IPS DF 4.7 (cell line): ENCODE data around the gene PRR19.

Experiments
- DNase-seq: peaks from one replicate; pipeline ENCODE4 v3.0.0-alpha.2; 2013; ENCODE audit warnings: low spot score; ENCODE audit errors: extremely low read depth

PRR19 gene

DNA sequence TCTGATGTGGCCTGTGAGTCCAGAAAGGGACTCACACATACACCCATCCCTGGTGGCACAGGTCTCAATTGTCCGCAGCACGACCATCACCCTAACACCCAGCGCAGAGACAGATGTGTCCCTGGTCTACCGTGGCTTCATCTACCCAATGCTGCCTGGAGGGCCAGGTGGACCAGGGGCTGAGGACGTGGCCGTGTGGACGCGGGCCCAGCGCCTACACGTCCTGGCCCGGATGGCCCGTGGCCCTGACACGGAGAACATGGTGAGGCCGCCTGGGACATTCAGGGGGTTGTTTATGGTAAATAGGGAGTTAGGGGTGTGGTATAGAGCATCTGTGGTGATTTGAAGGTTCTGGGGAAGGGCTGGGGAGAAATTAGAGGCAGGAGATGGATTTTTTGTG is 46.3 kb downstream of the PRR19 start:
- no peak for DNase-seq

DNA sequence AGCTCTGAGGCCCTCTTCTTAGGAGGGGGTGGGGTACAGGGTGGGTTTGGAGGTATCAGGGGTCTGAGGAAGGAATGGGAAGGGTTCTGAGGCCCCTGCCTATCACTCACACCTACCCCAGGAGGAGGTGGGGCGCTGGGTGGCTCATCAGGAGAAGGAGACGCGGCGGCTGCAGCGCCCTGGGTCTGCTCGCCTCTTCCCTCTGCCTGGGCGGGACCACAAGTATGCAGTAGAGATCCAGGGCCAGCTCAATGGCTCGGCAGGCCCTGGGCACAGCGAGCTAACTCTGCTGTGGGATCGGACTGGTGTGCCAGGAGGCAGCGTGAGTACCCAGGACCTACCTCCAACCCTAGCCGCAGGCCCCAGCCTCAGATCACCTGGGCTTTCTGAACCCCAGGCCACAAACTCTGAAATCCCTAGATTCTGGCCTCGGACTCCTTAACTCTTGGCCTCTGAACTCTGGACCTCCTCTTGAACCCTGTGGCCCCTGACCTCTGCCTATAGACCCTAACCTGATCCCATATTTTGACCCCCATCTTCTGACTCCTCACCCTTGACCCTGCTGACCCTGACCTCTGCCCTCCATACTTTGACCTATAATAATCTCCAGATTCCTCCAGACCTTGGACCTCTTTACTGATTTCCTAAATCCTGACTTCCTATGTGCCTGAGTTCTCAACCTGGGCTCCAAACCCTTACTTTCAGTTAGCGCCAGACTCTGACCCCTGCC is 47.6 kb downstream of the PRR19 start:
- no peak for DNase-seq

DNA sequence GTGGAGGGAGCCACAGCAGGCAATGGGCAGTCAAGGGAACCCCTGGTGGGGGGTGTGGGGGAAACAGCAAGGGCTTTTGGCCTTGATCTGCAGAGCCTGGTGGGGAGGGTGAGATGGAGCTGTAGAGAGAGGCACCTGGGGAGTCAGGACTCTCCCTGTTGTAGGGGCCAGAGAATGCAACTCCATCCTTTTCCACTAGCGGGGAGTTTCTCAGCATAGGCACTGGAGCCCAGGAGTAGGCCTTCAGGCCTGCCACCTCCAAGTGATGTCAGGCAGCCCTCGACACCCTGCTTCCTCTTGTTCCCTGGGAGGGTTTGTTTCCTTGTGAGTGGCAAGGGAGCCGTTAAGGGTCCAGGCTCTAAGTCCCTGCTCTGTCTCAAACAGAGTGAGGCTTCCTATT is 48.5 kb downstream of the PRR19 start:
- DNase-seq: no peak

DNA sequence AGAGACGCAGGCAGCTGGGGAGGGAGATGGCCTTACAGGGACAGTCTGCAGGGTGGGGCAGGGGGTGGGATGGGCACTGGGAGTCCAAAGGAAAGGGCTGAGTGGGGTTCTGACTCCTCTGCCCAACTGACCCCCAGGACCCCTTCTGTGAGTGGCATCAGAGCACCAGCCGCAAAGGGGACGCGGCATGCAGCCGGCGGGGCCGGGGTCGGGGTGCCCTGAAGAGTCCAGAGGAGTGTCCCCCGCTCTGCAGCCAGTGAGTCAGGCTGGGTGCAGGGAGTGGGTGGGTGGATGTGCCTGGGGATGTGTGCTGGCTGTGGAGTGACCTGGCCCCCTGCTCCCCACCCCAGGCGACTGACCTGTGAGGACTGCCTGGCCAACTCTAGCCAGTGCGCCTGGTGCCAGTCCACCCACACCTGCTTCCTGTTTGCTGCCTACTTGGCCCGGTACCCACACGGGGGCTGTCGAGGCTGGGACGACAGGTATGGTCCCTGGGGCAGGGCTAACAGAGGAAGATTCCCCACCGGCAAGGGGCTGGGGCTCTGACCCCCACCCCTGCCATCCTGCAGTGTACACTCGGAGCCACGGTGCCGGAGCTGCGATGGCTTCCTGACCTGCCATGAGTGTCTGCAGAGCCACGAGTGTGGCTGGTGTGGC is 49.3 kb downstream of the PRR19 start:
- DNase-seq: no peak

DNA sequence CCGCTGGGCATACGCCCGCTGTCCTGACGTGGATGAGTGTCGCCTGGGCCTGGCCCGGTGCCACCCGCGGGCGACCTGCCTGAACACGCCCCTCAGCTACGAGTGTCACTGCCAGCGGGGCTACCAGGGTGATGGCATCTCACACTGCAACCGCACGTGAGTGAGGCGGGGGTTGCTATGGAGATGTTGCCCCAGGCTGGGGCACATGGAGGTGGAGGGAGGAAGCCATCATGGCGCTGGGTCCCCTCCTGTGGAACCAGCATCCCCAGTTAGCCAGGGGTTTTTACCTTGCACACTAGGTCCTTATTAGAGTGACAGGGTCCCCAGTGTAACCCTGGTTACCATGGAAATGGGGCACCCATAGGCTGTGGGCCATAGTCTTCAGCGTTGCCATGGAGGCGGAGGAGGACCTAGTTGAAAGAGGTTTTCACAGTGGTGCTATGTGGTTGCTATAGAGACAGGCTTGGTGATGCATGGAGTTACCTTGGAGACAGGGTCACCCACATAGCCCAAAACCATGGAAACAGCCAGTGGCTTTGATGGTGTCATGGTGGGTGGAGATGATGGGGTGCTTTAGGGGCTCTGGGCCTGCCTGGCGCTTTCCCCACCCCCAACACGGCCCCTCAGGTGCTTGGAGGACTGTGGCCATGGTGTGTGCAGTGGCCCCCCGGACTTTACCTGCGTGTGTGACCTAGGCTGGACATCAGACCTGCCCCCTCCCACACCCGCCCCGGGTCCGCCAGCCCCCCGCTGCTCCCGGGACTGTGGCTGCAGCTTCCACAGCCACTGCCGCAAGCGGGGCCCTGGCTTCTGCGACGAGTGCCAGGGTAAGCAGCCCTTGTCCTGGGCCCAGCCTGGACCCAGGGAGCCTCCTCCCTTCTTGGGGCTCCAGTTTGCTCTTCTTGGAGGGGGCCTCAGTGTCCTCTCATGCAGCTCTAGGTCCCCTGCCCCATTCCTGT is 50.6 kb downstream of the PRR19 start:
- DNase-seq: no peak

DNA sequence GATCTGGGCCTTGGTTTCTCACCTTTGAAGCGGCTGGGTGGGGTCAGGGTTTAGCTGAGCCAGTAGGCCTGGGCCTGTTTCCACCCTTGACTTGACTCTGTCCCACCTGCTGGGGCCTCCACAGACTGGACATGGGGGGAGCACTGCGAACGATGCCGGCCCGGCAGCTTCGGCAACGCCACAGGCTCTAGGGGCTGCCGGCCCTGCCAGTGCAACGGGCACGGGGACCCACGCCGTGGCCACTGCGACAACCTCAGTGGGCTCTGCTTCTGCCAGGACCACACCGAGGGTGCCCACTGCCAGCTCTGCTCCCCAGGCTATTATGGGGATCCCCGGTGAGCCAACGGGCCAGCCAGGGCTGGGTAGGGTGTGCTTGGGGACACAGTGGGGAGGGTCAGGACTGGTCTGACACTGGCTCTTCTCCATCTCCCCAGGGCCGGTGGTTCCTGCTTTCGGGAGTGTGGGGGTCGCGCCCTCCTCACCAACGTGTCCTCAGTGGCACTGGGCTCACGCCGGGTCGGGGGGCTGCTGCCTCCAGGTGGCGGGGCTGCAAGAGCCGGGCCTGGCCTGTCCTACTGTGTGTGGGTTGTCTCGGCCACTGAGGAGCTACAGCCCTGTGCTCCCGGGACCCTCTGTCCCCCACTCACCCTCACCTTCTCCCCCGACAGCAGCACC is 51.5 kb downstream of the PRR19 start:
- DNase-seq: no peak

DNA sequence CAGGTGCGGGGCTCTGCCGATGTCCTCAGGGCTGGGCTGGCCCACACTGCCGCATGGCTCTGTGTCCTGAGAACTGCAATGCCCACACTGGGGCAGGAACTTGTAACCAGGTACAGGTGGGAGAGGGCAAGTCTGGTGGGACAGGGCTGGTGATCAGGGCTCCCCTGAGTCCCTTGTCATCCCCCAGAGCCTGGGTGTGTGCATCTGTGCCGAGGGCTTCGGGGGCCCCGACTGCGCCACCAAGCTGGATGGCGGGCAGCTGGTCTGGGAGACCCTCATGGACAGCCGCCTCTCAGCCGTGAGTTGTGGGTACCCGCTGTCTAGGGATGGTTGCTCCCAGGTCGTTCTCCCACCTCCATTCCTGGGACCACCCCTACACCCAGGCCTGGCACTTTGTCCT is 54.0 kb downstream of the PRR19 start:
- DNase-seq: no peak

DNA sequence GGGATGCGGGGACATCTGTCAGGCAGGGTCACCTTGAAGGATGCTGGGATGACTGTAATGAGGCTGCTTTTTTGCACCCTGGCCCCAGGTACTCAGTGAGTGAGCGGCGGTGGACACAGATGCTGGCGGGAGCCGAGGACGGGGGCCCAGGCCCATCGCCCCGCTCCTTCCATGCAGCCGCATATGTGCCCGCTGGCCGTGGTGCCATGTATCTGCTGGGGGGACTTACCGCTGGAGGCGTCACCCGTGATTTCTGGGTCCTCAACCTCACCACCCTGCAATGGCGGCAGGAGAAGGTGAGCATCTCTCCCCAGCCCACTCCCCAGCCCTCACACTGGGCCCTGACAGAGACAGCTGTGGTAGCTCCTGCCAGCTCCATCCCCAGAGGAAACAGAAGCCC is 54.8 kb downstream of the PRR19 start:
- DNase-seq: no peak

DNA sequence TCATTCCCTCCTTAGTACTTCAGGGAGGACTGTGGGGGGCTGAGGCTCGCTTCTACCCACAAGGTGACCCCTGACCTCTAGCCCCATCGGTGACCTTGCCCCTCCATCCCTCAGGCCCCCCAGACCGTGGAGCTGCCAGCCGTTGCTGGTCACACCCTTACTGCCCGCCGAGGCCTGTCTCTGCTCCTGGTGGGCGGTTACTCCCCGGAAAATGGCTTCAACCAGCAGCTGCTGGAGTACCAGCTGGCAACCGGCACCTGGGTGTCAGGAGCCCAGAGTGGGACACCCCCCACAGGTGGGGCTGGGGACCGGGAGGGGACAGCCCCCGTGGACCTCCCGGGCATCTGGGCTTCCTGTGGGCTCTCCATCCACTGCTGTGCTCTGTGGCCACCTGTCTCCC is 55.4 kb downstream of the PRR19 start:
- DNase-seq: no peak
